Parathyroid adenoma (tissue), 2 donors: ENCODE data around the gene GOLPH3.
A peak's percentile ranks its signal among the peaks of the same experiment; 100 is the strongest.
"Not testable (repeated sequence)": the region's sequence is repeated elsewhere in the genome, so short reads cannot be mapped to it uniquely, and the experiment has no call there.

Experiments
- H2AFZ ChIP-seq: fragments of 300-600 bp; sonication (generic); one replicate; pipeline ENCODE4 v1.7.0; 2017; ENCODE audit warnings: antibody characterized with exemption, mild to moderate bottlenecking
- H3K27ac ChIP-seq: fragments of 300-600 bp; sonication (generic); one replicate; pipeline ENCODE4 v1.7.0; 2017
- H3K27me3 ChIP-seq: fragments of 300-600 bp; sonication (generic); one replicate; pipeline ENCODE4 v1.7.0; 2017; ENCODE audit warnings: low read length; ENCODE audit not compliant: control insufficient read depth, insufficient read depth
- H3K36me3 ChIP-seq: fragments of 300-600 bp; sonication (generic); one replicate; pipeline ENCODE4 v1.7.0; 2017; ENCODE audit warnings: low read length; ENCODE audit not compliant: control insufficient read depth, insufficient read depth
- H3K4me1 ChIP-seq: fragments of 300-600 bp; sonication (generic); one replicate; pipeline ENCODE4 v1.7.0; 2017; ENCODE audit warnings: control low read depth
- H3K4me2 ChIP-seq: fragments of 300-600 bp; sonication (generic); one replicate; pipeline ENCODE4 v1.7.0; 2017; ENCODE audit warnings: low read length
- H3K4me3 ChIP-seq: fragments of 300-600 bp; sonication (generic); one replicate; pipeline ENCODE4 v1.7.0; 2017; ENCODE audit warnings: low read depth, low read length
- H3K79me2 ChIP-seq: fragments of 300-600 bp; sonication (generic); one replicate; pipeline ENCODE4 v1.7.0; 2017; ENCODE audit warnings: control low read depth
- H3K9ac ChIP-seq: fragments of 300-600 bp; sonication (generic); one replicate; pipeline ENCODE4 v1.7.0; 2017; ENCODE audit warnings: mild to moderate bottlenecking
- H3K9me3 ChIP-seq: fragments of 300-600 bp; sonication (generic); one replicate; pipeline ENCODE4 v1.7.0; 2017; ENCODE audit warnings: low read length; ENCODE audit not compliant: control insufficient read depth
- TF ChIP-seq, protein P1 (sequence below): fragments of 300-600 bp; sonication (generic); IDR thresholded peaks from one replicate; pipeline ENCODE4 v1.7.0; 2017; ENCODE audit warnings: antibody characterized with exemption, mild to moderate bottlenecking
- donor health status: primary hyperparathyroidism.

GOLPH3 gene

DNA sequence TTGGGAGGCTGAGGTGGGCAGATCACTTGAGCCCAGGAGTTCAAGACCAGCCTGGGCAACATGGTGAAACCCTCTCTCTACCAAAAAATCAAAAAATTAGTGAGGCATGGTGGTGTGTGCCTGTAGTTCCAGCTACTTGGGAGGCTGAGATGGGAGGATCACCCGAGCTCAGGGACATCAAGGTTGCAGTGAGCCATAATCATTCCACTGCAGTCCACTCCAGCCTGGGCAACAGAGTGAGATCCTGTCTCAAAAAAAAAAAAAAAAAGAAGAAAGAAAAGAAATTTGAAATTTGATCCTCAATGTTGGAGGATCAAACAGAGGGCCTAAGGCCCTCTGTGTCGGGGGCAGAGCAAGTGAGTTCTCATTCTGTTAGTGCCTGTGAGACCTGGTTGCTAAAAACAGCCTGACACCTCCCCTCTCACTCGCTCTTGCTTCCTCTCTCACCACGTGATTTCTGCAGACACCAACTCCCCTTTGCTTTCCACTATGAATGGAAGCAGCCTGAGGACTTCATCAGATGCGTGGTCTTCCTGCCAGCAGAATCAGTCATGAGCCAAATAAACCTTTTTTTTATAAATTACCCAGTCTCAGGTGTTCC lies 8.4 kb upstream of the GOLPH3 start:
- Histone ChIP-seq H3K79me2 (no peaks in the 10 kb centered on the region), H3K4me1 (no peaks in the 10 kb centered on the region), H3K27me3 (no peaks in the 10 kb centered on the region), H3K36me3 (no peaks in the 10 kb centered on the region), H3K9ac (no peak overlapping the region), H3K4me3 (no peak overlapping the region), H3K27ac (no peak overlapping the region), H3K9me3 (peaks cover 2% of the 10 kb centered on the region), H2AFZ (no peak overlapping the region), H3K4me2 (no peak overlapping the region)
- TF ChIP-seq, protein P1, sequence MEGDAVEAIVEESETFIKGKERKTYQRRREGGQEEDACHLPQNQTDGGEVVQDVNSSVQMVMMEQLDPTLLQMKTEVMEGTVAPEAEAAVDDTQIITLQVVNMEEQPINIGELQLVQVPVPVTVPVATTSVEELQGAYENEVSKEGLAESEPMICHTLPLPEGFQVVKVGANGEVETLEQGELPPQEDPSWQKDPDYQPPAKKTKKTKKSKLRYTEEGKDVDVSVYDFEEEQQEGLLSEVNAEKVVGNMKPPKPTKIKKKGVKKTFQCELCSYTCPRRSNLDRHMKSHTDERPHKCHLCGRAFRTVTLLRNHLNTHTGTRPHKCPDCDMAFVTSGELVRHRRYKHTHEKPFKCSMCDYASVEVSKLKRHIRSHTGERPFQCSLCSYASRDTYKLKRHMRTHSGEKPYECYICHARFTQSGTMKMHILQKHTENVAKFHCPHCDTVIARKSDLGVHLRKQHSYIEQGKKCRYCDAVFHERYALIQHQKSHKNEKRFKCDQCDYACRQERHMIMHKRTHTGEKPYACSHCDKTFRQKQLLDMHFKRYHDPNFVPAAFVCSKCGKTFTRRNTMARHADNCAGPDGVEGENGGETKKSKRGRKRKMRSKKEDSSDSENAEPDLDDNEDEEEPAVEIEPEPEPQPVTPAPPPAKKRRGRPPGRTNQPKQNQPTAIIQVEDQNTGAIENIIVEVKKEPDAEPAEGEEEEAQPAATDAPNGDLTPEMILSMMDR: no peak

DNA sequence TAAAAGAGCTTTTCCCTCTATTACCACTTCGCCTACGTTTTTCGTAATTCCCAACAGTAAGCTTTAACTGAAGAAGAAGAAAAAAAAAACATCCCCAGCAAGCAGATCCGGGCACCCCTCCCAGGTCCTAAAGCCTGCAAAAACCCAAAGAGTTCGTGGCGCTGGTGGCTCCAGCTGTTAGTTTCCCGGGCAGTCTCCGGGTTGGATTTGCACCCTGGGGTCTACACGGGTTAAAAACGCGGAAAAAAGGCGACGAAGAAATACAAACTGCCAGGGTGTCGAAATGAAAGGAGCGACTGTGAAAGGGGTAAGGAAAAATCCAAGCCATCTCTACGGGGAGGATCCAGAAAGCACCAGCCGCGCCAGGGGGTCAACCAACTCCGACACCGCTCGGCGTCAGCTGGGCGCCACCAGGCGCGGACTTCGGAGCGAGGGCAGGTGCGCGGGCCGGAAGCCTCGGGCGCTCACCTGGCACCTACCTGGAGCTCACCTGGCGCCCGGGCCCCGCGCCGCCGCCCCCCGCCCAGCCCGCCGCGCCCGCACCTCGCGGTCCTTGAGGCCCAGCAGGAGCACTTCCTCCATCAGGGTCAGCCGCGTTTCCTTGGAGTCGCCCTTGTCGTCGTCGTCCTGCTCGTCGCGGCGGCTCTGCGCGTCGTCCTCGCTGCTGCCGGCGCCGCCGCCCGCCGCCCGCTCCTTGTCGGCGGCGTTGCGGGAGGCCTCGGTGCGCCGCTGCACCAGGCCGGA lies 680 bp downstream of the GOLPH3 start:
- Histone ChIP-seq H3K4me1 (no peaks in the 10 kb centered on the region), H3K9ac (peak overlapping the region; percentile 85), H3K27me3 (no peaks in the 10 kb centered on the region), H2AFZ (peak overlapping the region; percentile 100), H3K36me3 (no peaks in the 10 kb centered on the region), H3K4me2 (peak overlapping the region; percentile 87), H3K79me2 (peaks cover 26% of the 10 kb centered on the region), H3K27ac (peak overlapping the region; percentile 97), H3K9me3 (no peaks in the 10 kb centered on the region), H3K4me3 (peak overlapping the region; percentile 79)
- TF ChIP-seq, protein P1: no peak

DNA sequence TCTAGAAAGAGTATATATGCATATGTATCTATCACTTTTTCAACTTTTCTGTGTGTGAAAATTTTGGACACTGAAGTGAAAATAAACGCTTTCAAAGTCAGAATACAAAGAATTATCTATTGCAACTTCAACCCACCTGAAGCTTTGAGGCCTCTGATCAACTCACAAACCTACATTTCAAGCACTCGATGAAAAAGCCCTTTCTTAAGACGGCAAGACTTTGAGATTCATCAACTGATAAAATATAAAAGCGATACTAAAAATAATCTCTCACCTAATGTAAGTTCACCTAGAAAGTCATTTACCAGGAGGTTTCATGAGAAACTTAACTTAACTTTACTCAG lies 1.2 kb downstream of the GOLPH3 start:
- no peaks in the 10 kb centered on the region for H3K36me3 ChIP-seq
- H3K9me3 ChIP-seq: no peaks in the 10 kb centered on the region
- no peaks in the 10 kb centered on the region for H3K27me3 ChIP-seq
- peak overlapping the region; percentile 79 for H3K4me3 ChIP-seq
- H2AFZ ChIP-seq: peak overlapping the region; percentile 100
- H3K79me2 ChIP-seq: peaks cover 31% of the 10 kb centered on the region
- peak overlapping the region; percentile 97 for H3K27ac ChIP-seq
- no peaks in the 10 kb centered on the region for H3K4me1 ChIP-seq
- H3K4me2 ChIP-seq: peak overlapping the region; percentile 87
- TF ChIP-seq, protein P1: no peak
- H3K9ac ChIP-seq: peak overlapping the region; percentile 15

DNA sequence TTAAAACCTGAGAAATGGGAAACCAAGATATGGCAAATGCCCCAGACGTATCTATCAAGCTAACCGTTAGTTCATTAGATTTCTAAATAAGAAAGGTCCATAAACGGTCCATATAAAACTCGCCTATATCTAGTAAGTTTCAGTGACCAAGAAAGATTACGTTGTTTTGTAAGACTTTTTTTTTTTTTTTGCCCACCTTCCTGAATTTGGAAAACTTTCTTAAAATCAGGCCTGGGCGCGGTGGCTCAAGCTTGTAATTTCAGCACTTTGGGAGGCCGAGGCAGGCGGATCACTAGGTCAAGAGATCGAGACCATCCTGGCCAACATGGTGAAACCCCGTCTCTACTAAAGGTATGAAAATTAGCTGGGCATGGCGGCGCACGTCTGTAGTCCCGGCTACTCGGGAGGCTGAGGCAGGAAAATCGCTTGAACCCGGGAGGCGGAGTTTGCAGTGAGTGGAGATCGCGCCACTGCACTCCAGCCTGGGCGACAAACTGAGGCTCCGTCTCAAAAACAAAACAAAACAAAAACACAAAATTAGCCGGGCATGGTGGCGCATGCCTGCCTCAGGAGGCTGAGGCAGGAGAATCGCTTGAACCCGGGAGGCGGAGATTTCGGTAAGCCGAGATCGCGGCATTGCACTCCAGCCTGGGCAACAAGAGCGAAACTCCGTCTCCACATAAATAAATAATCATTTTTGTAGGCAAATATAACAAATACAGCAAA lies 1.8 kb downstream of the GOLPH3 start:
- H3K4me1 ChIP-seq, H3K36me3 ChIP-seq, H3K9me3 ChIP-seq, H3K27me3 ChIP-seq, H3K9ac ChIP-seq: not testable (repeated sequence)
- peak overlapping the region; percentile 87 for H3K4me2 ChIP-seq
- H3K79me2 ChIP-seq: peaks cover 35% of the 10 kb centered on the region
- H3K27ac ChIP-seq: peak overlapping the region; percentile 97
- H2AFZ ChIP-seq: peak overlapping the region; percentile 100
- H3K4me3 ChIP-seq: peak overlapping the region; percentile 79
